ENCODE measurements around the gene ATCAY. TPM values are rescaled to one million over a fixed set of nuclear protein-coding genes. Genes with fewer than 3 reads are reported as not detected.

The ATCAY gene
- total and polyA plus RNA-seq, 2 of the 13 experiments (the other 11 are each of a cell fraction or from before 2014, with no cell fraction given) = not detected

- H3K36me3 ChIP-seq (replicated peaks in 1 of 2; ENCODE audit: control insufficient read depth in 1 of 2, insufficient read depth in 2 of 2, low read length in 2 of 2) = peaks cover 29 to 43% of the 10 kb centered on the region in 2 experiments; a peak in 4 of 5 replicates
- no peak overlapping the region for H2AFZ ChIP-seq (ENCODE audit: low read length)
- H3K79me2 ChIP-seq (ENCODE audit: insufficient read depth, low read length) = peaks cover 26% of the 10 kb centered on the region
- H3K27ac ChIP-seq (ENCODE audit: extremely low read length, insufficient read depth, low read length) = no peak overlapping the region
- TF ChIP-seq MTA1 (CRISPR knock-in tag; IDR thresholded peaks at IDR 0.05; ENCODE audit: borderline replicate concordance) (0 out of 2 replicates have a peak, but pooled peaks have one; percentile 19), ZNF687 (CRISPR knock-in tag; IDR thresholded peaks at IDR 0.05) (peak; percentile 18; the same call in 1 of the 2 replicates), DR1 (CRISPR knock-in tag; IDR thresholded peaks at IDR 0.05) (0 out of 2 replicates have a peak, but pooled peaks have one; percentile 12), SUZ12 (IDR thresholded peaks at IDR 0.05; ENCODE audit: low read depth, low read length) (no peak), CTCF (CRISPR knock-in tag; IDR thresholded peaks at IDR 0.05) (peak; percentile 11; the same call in 1 of the 2 replicates)
- WGBS (ENCODE audit: low lambda C conversion rate) = 81% methylated on average over 12 of the region's 30 CpGs
- H3K4me3 ChIP-seq (replicated peaks in 1 of 3; ENCODE audit: insufficient read depth in 1 of 3, low read depth in 2 of 3, low read length in 3 of 3) = no peak overlapping the region
- no TSS peak for BruUV-seq (replicated peaks)
- ChIA-PET CTCF (ENCODE audit: low intra/inter-chr PET ratio, low total read pairs) (no interaction called here), POLR2A (interaction anchor here (3.4 kb wide), 1 partner anchor 17 kb away, joined by 56 read pairs; the partner anchor contains the start of gene EEF2)
- no peak for FAIRE-seq
- intact Hi-C loops (cut with micrococcal nuclease; ENCODE audit: unreplicated experiment) (loop anchor here (5.0 kb wide), 1 partner anchor 109 kb away; no protein-coding TSS in a partner anchor), in situ Hi-C loops (cut with HindIII; ENCODE audit: extremely low pct_ligation_motif_present, low pct_unique_long_range_greater_than_20kb) (no loop called here)
- H3K9me3 ChIP-seq (ENCODE audit: low read length) = no peaks in the 10 kb centered on the region
- H3K27me3 ChIP-seq (ENCODE audit: control insufficient read depth in 1 of 2, insufficient read depth in 2 of 2, low read length in 2 of 2) = no peaks in the 10 kb centered on the region; a peak in 1 of 5 replicates
- no peak overlapping the region for H3K4me2 ChIP-seq (ENCODE audit: low read depth, low read length)
- peaks cover 16% of the 10 kb centered on the region for H4K20me1 ChIP-seq (ENCODE audit: insufficient read depth, low read length)
- no peak for ATAC-seq
- peaks cover 23% of the 10 kb centered on the region for H3K4me1 ChIP-seq (ENCODE audit: insufficient read depth, low read length)
- H3K9ac ChIP-seq (ENCODE audit: insufficient read depth, low read depth, low read length) = no peak overlapping the region
- DNase-seq (ENCODE audit: low spot score) = no peak
These were observed 85.8 kb downstream of the ATCAY start for GRCh38 chr19:3966051-3967017.
